ENCODE measurements around the gene SIGLEC9.

Gene SIGLEC9

DNA sequence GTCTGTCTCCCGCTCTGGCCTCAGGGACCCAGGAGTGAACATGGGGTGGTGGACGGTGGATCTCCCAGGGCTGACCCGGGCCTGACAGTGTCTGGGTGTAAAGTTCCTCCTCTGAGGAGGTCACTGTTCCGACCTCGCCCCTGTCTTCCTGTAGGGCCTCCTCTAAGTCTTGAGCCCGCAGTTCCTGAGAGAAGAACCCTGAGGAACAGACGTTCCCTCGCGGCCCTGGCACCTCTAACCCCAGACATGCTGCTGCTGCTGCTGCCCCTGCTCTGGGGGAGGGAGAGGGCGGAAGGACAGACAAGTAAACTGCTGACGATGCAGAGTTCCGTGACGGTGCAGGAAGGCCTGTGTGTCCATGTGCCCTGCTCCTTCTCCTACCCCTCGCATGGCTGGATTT lies at the start of gene SIGLEC9:
Gene SIGLEC9 (plus strand): TSS at position 178 of the 400 bp plus-strand sequence. CDS start 69 bp downstream, at position 247.
- DNase-seq = no peak

DNA sequence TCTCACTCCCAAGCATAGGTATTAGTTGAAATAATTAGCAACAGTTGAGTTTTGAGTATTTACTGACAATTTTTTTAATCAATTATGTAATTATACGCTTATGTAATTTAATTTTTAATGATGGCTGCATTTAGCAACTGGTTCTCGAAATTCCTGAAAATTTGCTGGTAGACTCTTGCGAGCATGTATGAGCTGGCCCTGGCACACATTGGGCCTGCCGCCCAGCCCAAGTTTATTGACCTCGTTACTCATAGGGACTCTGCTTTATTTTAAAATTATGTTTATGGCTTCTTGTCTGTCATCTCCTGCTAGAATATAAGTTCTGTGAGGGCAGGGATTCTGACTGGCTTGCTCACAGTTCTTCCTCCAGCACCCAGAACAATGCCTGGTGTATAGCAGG lies 48.7 kb upstream of the SIGLEC9 start:
- DNase-seq = no peak

DNA sequence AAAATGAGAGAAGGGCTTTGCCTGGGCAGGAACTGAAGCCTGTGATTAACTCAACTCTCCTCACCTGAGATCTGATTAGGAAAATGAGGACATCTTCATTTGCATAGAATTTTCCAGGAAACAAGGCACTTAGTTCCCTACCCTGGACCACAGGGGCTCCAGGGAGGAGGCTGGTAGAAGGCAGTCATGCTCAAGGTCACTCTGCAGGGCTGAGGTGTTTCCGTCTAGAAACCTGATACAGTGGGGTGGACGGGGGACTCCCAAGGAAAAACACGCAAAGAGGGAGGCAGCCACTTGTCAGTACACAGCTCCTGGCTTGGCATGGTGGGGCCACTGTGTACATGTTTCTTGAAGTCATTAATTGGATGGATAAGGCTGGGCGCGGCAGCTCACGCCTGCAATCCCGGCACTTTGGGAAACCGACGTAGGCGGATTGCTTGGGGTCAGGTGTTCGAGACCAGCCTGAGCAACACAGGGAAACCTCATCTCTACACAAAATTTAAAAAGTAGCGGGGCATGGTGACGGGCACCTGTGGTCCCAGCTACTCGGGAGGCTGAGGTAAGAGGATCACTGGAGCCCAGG lies 48.0 kb upstream of the SIGLEC9 start:
- DNase-seq = no peak

DNA sequence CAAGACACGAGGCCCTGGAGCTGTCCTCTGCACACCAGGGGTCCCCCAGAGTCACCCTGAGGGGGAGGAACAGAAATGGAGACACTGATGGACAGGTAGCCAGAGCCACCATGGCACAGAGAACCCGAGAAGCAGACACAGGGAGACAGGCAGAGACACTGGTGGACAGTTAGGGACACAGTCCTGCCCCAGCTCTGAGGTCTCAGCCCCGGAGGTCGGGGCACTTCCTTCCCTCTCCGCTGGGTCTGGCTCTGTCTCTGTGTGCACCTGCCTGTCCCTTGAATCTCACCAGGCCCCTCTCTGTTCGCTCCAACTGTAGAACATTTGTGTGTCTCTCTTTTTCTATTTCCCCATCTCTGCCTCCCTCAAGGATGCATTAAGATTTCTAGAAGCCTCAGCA lies 46.6 kb upstream of the SIGLEC9 start:
- DNase-seq = no peak

DNA sequence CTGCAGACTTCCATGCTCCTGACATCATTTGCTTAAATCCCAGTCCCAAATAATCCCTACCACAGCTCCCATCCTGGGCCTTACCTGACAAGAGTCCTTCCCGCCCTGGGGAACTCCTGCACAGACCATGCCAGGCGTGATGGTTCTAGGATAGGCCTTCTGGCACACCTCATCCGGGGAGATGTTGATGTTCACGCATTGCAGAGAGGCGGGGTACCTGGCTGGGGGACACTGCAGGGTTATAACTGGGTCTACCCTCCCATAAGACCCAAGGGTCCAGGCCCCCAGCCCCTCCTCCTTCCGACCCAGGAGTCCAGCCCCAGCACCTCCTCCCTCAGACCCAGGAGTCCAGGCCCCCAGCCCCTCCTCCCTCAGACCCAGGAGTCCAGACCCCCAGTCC lies 46.0 kb upstream of the SIGLEC9 start:
- DNase-seq = no peak

DNA sequence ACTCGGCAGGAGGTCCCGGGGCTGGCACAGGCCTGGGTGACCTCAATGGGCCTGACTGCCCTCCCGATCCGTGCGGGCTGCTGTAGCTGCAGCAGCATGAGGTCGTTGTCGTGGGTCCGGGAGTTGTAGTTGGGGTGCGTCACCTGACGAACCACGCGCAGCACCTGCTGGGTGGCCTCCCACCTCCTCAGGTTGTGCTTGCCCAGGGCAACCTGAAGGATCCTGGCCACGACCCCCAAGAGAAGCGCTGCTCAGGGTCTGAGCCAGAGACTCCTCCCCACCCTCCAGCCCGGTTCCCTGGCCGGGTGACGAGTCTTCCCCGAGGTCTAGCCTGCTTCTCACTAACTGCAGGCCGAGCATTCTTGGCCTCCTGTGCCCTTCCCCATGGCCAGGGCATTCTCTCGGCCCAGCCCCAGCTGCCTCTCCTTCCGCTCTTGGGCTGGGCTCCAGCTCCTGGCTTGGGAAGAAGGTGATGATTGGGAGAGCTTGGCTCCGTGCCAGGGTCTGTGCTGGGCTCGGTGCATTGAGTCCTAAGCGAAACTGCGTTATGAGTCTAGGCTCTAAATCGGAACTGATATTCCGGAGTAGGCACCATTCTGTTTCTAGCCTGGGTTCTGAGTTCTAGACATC lies 45.1 kb upstream of the SIGLEC9 start:
- no peak for DNase-seq

DNA sequence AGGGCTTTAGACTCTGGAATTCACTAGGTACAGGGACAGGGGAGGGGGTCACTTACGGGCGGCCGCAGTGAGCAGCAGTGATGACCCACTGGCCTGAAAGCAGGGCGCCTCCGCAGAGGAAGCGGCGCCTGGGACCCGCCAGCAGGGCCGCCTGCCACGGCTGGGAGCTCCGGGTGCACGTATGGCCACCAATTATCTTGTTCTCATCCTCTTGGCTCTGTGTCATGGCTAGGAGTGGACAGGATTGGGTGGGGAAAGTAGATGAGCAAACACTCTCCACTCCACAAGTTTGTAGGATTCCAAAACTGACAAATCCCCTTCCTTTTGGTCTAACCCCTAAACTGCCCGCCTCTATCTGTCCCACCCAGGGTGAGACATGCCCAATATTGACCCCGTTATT lies 43.2 kb upstream of the SIGLEC9 start:
- DNase-seq = no peak

DNA sequence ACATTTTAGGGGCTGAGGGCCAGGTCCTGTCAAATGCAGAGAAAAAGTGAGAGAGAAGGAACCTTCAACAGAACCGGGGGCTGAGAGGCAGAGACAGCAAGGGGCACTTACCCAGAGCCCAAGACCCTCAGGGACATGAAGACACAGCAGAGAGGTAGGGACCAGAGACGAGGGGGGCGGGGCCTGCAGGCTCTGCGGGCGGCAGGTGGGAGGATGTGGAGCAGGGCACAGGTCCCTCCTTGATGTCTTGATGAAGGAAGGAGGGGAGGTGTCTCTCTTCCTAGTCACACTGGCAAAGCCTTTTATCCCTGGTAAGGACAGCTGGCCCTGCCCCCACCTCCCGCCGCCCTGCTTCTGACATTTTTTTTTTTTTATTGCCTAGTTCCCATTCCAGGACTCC lies 42.1 kb upstream of the SIGLEC9 start, which contains the start of gene KLK14:
Gene KLK14 (minus strand): TSS at position 277 of the 400 bp plus-strand sequence. CDS start 273 bp downstream, at position 4.
- DNase-seq = no peak

DNA sequence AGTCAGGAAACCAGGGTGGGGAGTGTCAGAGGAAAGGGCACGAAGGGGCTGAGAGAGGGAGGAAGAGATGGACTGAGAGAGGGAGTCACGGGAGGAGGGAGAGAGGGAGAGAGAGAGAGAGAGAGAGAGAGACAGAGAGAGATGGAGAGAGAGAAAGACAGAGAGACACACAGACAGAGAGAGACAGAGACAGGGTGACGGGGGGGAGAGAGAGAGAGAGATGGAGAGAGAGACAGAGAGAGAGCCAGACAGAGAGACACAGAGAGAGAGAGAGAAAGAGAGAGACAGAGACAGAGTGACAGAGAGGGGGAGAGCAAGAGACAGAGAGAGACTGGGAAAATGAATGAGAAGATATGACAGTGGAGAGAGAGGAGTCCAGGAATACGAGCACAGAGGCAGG lies 41.5 kb upstream of the SIGLEC9 start:
- DNase-seq = no peak

DNA sequence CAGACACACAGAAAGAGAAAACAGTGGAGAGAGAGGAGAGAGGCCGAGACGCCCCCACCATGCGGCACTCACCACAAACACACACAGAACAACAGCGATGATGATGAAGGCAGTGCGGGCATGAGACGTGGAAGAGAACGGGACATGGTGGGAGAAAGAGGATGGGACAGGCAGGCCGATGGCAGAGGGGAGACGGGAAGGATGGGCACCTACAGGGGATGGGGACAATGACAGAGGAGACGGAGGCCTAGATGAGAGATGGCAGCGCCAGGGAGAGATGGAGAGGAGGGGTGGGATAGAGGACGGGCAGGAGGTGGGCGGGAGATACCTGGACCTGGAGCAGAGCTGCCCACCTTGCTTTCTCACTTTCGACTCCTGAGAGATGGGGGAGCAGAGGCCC lies 40.9 kb upstream of the SIGLEC9 start:
- no peak for DNase-seq

DNA sequence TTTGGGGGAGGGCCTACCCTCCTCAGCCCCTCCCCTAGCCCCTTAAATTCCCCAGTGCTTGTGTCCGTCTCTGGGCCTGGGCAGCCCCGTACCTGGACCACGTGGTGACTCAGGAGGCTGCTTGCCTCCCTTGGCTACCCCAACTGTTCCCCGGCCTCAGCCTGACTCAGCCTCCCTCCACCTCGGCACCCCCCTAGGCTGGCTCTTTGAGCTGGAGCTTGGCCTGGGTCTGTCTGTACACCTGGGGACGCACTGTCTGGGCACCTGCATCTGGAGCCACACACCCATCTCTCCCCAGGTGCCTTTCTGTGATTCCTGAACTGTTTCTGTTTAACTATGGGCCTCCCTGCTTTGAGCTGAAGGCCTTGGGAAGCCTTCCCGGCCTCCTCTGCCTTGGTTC lies 40.2 kb upstream of the SIGLEC9 start:
- no peak for DNase-seq

DNA sequence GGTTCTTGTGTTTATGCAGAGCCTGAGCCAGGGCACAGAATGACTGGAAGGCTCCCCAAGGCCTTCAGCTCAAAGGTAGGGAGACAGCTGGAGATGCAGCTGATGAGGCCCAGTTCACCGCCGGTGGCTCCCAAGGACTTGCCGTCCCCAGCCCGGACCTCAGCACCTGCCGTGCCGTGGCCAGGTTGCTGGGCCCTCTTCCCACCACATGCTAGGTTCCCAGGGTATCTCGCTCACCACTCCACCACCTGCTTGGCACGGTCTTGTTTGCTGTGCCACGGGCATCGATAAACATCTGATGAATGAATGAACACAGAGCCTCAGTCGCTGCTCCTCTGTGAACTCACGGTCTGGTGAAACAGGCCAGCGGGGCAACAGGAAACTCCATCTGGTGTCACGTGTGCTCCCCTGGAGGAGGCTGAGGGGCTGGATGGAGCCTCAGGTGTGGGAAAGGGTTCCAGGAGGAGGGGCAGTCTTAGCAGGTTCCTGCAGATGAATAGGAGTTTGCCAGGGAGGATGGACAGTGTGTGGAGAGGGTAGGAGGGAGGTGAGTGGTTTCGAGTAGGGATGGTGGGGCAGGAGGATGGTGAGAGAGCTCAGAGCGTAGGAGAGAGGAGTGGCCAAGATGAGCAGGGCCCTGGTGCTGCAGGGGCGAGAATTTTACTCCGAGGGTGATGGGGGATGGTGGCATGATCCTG lies 38.4 kb upstream of the SIGLEC9 start:
- no peak for DNase-seq

DNA sequence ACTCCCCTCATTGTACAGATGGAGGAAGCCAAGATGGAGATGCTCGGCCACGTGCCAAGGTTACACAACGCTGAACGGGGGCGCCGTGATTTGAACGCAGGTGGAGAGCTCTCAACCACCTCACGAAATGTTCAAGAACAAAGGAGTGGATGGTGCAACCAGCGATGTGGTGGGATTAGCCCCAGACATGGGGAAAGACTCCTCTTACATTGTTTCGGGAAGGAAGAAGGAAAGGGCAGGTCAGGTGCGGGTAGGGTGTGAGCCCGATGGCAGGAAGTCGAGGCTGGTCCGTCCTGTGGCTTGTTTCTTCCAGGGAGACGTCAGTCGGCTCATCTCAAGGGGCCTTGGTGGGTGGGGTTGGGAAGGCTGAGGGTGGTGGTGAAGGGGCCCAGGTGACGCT lies 34.9 kb upstream of the SIGLEC9 start:
- DNase-seq = no peak

DNA sequence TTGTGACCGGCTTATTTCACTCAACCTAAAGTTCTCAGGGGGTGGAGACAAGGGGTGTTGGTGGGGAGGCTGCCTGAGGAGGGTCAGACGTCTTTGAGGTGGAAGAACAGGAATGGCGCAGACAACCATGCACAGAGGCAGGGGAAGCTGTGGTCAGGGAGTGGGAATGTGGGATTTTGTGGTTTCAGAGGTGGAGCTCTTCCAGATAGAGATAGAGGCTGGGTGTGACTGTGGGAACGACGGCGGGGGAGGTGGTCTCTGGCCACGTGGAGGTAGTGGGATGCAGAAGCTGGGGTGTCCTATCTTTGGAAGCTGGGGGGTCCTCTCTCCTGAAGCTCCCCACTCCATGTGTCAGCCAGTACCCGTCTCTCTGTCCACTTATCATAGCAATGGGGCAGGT lies 34.2 kb upstream of the SIGLEC9 start:
- no peak for DNase-seq

DNA sequence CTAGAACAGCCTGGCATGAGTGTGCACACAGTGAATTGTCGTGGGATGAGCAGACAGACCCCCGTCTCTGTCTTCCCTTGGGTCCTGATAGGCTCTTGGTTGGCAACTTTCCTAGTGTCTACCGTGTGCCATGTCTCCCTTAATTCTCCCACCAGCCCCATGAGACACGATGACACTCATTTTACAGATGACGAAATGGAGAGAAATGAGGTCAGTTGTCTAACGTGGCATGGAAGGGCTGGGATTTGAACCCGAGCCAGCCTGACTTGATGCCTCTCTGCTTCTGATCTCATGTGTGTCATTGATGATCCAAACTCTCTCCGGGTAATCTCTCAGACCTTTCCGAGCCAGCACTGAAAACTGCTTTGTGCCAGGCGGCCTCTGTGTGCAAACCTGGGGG lies 33.6 kb upstream of the SIGLEC9 start:
- DNase-seq = no peak

DNA sequence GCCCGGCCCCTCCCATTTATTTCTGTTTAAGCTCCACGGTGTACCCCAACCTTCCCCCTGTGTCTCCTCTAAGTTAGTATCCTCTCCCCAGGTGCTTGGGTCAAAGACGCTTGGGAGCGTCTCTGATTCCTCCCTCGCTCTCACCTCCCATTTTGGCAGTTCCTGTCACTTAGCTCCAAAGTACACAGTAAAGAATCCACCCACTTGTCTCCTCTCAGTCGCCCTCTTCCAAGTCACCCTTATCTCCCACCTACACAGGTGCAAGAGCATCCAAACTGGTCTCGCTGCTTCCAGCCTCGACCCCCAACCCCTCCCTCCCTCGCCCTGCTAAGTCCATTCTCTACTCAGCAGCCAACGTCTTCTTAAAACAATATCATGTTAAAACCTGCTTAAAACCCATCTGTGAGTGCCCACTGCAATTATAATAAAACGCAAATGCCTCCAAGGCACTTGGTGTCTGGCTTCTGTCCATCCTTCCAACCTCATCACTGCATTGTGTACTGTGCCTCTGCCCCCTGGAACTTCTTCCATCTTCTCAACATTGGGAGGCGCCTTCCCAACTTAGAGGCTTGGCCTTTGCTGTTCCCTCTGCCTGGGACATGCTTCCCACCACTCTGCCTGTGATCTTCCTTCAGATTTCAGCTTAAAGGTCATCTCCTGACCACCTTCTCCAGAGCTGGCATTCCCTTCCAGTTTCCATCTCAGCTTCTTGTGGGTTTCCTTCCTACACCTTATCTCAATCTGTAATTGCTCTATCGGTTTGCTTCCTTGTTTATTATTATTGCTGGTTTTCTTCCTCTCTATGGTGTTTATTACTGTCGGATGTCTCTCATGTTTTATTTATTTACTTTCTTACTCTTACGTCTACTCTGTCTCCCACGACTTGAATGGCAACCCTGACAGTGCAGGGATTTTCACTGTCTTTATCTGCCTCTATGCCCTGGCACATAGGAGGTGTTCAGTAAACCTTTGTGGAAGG lies 32.5 kb upstream of the SIGLEC9 start:
- DNase-seq = no peak

DNA sequence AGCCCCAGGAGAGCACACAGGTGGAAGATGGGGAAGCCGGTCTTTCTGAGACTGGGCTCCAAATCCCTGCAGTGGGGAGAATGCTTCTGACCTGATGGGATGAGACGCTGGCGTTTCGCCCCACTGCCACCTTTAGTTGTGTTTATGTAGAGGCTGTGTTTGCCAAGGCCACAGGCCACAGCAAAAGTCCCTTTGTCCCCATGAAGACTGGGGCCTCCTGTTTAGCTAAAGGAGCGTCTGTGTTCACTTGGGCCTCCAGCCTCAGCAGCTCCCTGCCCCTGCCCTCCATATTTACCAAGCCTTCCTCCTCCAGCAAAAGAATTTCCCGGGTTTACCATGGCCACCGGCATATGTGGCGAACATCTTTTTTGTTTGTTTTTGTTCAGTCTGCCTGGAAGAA lies 31.6 kb upstream of the SIGLEC9 start:
- no peak for DNase-seq

DNA sequence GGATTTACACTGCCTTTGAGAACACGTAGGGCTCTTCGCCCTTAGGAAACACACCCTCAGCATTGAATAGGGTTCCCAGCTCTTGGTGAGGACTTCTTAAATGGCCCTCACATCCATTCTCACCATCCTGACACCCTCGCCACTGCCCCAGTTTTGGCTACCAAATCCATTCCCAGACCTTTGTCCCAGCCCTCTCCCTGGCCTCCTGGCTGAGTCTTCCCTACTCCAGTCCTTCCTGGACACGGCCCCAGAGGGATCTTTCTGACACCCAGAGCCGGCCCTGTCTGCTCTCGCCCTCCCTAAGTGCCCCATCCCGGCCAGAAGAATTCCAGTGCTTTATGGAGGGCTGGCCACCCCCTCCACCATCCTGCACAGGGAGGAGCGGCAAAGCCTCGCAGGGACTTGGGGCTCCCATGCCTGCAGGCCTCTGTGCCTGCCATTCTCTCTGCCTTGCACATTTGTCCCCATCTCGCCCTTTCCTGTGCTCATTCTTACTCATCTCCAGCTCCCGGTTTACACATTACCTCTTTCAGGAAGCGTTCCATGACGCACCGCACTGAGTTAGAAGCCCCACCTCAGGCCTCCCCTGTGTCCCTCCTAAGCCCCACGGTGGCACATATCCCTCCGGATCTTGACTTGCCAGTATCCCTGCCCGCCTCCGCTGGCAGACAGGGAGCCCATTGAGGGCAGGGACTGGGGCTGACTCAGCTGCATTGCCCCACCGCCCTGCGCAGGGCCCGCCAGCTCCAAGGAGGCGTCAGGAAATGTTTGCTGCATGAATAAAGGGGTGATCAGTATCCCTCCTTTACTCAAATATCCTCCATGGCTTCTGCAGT lies 31.0 kb upstream of the SIGLEC9 start:
- DNase-seq = no peak

DNA sequence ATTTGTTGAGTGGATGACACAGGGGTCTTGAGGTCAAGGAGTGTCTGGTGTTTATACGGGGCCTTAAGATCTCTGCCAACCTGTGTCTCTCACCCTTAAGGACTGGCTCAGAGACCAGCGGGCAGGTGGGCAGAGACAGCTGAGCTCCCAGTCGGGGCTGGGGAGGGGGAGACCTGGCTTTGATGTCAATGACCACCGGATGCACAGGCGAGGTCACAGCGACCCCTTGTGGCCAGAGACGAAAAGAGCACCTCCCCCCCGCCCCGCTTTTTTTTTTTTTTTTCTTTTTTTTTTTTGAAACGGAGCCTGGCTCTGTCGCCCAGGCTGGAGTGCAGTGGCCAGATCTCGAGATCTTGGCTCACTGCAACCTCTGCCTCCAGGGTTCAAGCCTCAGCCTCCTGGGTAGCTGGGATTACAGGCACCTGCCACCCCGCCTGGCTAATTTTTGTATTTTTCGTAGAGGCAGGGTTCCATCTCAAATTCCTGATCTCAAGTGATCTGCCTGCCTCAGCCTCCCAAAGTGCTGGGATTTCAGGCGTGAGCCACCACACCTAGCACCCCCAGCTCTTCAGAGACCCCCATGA lies 29.9 kb upstream of the SIGLEC9 start:
- peak; percentile 59 to 63 for DNase-seq

DNA sequence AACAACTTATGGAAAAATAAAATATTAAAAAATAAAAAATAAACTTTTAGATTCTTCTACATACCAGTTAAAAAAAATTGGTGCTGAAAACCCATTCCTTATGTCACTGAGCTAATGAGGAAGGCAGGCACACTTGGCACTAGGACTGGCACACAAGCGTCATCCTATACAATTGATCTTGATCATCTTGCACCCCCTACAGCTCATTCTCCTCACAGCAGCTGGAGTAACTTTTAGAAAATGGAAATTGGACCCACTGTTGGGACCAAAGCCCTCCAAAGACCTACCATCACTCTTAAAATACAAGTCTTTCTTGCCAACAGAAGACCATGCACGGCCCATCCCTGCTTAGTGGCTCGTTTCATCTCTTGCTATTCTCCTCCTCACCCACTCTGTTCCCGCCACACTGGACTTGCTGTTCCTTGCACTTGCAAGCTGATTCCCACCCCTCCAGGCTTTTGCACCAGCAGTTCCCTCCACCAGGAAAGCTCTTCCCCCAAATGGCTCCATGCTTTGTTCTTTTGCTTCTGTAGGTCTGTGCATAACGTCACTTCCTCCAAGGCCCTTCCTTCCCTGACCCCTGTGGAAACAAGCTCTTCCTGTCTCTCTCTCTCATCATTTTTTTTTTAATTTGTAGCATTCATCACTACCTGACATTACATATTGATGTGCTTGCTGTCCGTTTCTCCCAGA lies 28.1 kb upstream of the SIGLEC9 start:
- no peak for DNase-seq

DNA sequence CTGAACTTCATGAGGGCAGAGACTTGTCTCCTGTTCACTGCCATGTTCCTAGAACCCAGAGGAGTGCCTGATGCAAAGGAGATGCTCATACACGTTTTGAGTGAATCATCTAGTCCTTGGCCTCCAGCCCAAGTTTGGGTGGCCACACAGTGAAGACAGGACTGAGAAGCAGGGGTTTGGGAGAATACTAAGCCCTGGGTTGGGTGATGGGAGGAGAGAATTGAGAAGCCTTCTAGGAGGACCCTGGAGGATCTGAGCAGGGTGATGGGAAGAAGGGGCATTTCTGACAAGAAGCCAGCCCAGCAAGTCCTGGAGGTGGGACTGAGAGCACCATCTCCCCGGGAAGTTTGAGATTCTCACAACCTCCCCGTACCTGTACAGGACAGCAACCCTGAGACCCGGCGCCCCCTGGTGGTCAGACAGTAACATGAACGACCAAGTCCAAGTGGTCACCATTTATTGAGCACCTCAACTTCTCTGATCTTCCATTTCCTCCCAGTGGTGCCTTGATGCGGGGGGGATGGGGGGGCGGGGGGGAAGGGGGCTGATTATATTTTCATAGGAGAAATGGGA lies 27.5 kb upstream of the SIGLEC9 start:
- DNase-seq = peak; percentile 82
